ENCODE results near the gene TEKT5. TPM values are rescaled to one million over a fixed set of nuclear protein-coding genes. Genes with fewer than 3 reads are reported as not detected.

TEKT5 gene
- total RNA-seq, 1 donor from 2014 or later, result 1.0 TPM

DNA sequence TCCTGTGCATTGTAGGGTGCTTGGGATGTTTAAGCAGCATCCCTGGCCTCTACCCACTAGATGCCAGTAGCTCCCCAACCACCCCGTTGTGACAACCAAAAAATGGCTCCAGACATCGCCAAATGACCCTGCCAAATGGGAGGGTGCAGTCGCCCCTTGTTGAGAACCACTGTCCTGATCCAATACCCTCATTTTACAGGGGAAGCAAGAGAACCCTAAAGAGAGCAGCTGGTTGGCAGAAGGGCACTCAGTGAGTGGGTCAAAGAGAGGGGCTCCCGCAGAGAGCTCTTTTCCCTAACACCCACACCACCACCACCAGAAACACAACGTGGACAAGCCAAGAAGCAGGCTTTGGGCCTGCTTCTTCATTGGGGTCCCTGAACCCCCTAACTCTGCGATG is 18.4 kb downstream of the TEKT5 start:
- H3K4me1 Mint-ChIP-seq, result no peaks in the 10 kb centered on the region
- no peak overlapping the region for H3K4me3 Mint-ChIP-seq
- peaks cover 3% of the 10 kb centered on the region for H3K27me3 Mint-ChIP-seq (ENCODE audit: low read depth)
- no peak for DNase-seq (ENCODE audit: low spot score in 2 of 2, unreplicated experiment in 2 of 2)
- no peak overlapping the region for H3K27ac Mint-ChIP-seq
- H3K36me3 Mint-ChIP-seq, result no peaks in the 10 kb centered on the region
- TF ChIP-seq CTCF (IDR thresholded peaks at IDR 0.05; ENCODE audit: unreplicated experiment), result no peak
- H3K9me3 Mint-ChIP-seq, result no peaks in the 10 kb centered on the region

GRCh38 chr16:10675861-10676260 is 18.9 kb downstream of the TEKT5 start:
- H3K36me3 Mint-ChIP-seq, result no peaks in the 10 kb centered on the region
- peaks cover 3% of the 10 kb centered on the region for H3K27me3 Mint-ChIP-seq (ENCODE audit: low read depth)
- no peak for DNase-seq (ENCODE audit: low spot score in 2 of 2, unreplicated experiment in 2 of 2)
- TF ChIP-seq CTCF (IDR thresholded peaks at IDR 0.05; ENCODE audit: unreplicated experiment), result no peak
- H3K4me3 Mint-ChIP-seq, result no peak overlapping the region
- no peaks in the 10 kb centered on the region for H3K9me3 Mint-ChIP-seq
- no peak overlapping the region for H3K27ac Mint-ChIP-seq
- no peaks in the 10 kb centered on the region for H3K4me1 Mint-ChIP-seq

DNA sequence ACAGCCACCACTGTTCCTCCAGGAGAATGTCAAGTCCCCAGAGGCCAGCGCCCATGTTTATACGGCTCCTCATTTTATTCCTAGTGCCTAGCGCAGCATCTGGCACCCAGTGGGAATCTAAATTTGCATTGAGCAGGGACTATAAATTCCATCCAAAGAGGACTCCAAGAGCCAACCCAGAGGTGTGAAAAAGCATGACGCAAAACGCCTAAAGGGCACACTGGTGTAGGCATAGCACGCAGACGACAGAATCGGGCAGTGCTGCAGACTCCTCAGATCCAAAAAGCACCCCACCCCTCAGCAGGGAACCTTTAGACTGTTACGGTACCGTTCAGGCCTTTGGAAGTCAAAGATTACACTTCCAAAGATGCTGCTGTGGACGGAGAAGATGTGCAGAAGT is 19.5 kb downstream of the TEKT5 start:
- DNase-seq (ENCODE audit: low spot score in 2 of 2, unreplicated experiment in 2 of 2), result no peak
- H3K9me3 Mint-ChIP-seq, result no peaks in the 10 kb centered on the region
- no peaks in the 10 kb centered on the region for H3K4me1 Mint-ChIP-seq
- H3K4me3 Mint-ChIP-seq, result no peak overlapping the region
- H3K27me3 Mint-ChIP-seq (ENCODE audit: low read depth), result peaks cover 3% of the 10 kb centered on the region
- H3K36me3 Mint-ChIP-seq, result no peaks in the 10 kb centered on the region
- H3K27ac Mint-ChIP-seq, result no peak overlapping the region
- TF ChIP-seq CTCF (IDR thresholded peaks at IDR 0.05; ENCODE audit: unreplicated experiment), result no peak

DNA sequence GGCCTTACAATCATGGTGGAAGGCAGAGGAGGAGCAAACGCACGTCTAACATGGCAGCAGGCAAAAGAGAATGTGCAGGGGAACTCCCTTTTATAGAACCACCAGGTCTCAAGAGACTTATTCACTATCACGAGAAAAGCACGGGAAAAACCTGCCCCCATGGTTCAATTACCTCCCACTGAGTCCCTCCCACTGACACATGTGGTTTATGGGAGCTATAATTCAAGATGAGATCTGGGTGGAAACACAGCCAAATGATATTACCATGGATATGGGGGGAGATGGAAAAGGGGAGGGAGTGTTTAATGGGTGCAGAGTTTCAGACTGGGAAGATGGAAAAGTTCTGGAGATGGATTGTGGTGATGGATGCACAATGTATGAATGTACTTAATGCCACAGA is 23.0 kb downstream of the TEKT5 start:
- Mint-ChIP-seq H3K36me3 (no peaks in the 10 kb centered on the region), H3K9me3 (no peaks in the 10 kb centered on the region), H3K27me3 (ENCODE audit: low read depth) (peaks cover 2% of the 10 kb centered on the region), H3K27ac (no peak overlapping the region), H3K4me1 (no peaks in the 10 kb centered on the region), H3K4me3 (no peak overlapping the region)
- no peak for DNase-seq (ENCODE audit: low spot score in 2 of 2, unreplicated experiment in 2 of 2)
- no peak for TF ChIP-seq CTCF (IDR thresholded peaks at IDR 0.05; ENCODE audit: unreplicated experiment)

DNA sequence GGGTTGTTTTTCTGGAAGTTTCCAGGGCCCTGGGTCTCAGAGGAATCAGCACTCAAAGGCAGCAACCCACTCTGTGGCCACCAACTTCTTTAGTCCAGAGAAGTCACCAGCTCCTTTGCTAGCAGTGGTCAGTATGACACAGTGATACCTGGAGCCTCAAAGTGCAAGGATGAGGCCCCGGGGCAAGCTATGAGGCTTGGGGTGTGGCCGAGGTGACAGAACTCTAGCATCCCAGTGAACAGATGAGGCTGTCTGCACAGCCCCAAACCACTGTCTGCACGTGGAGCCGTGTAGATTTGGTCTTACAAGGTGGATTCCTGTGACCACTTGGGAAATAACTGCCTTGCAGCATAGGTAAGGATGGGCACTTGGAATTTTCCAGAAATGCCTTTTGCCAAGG is 24.9 kb downstream of the TEKT5 start:
- no peaks in the 10 kb centered on the region for H3K27me3 Mint-ChIP-seq (ENCODE audit: low read depth)
- no peak for TF ChIP-seq CTCF (IDR thresholded peaks at IDR 0.05; ENCODE audit: unreplicated experiment)

More for the DNA sequence above, 24.9 kb downstream of the TEKT5 start:
- no peaks in the 10 kb centered on the region for H3K4me1 Mint-ChIP-seq
- H3K27ac Mint-ChIP-seq, result no peak overlapping the region
- H3K36me3 Mint-ChIP-seq, result no peaks in the 10 kb centered on the region
- H3K9me3 Mint-ChIP-seq, result no peaks in the 10 kb centered on the region
- H3K4me3 Mint-ChIP-seq, result no peak overlapping the region
- DNase-seq (ENCODE audit: low spot score in 2 of 2, unreplicated experiment in 2 of 2), result no peak
